Fibroblast of lung (primary cell): ENCODE data around the gene GSE1. TPM values are rescaled to one million over a fixed set of nuclear protein-coding genes. Genes with fewer than 3 reads are reported as not detected.
A peak's percentile ranks its signal among the peaks of the same experiment; 100 is the strongest.

ENCODE experiments used
- DNase-seq, 2 donors: peaks; one replicate each; pipeline versions ENCODE4 v3.0.0 to v3.0.0-alpha.2; 2010; ENCODE audit warnings: low read depth in 2 of 2
- H2AFZ ChIP-seq: 2 replicates; pipeline ENCODE4 v1.5.1; 2012; ENCODE audit warnings: low read length, control low read depth, inconsistent platforms
- H3K27ac ChIP-seq: 2 replicates; pipeline ENCODE4 v1.5.1; 2011; ENCODE audit warnings: low read length, control low read depth; ENCODE audit not compliant: insufficient read depth
- H3K27me3 ChIP-seq: 2 replicates; pipeline ENCODE4 v1.5.1; 2011; ENCODE audit warnings: mild to moderate bottlenecking, low read length; ENCODE audit not compliant: control insufficient read depth, insufficient read depth
- H3K36me3 ChIP-seq: 2 replicates; pipeline ENCODE4 v1.5.1; 2011; ENCODE audit warnings: low read length; ENCODE audit not compliant: control insufficient read depth, insufficient read depth
- H3K4me1 ChIP-seq: 2 replicates; pipeline ENCODE4 v1.5.1; 2011; ENCODE audit warnings: low read length; ENCODE audit not compliant: control insufficient read depth, insufficient read depth; ENCODE audit errors: extremely low read depth
- H3K4me2 ChIP-seq: 2 replicates; pipeline ENCODE4 v1.5.1; 2011; ENCODE audit warnings: low read length, control low read depth; ENCODE audit not compliant: insufficient read depth; ENCODE audit errors: extremely low read depth
- H3K4me3 ChIP-seq, 4 experiments: fragments of 200-600 bp in 1 of 4; sonication (generic) in 1 of 4; replicated peaks in 1 of 4; 2 replicates each; pipeline ENCODE4 v1.5.1; 2011 to 2016; ENCODE audit warnings: low read length in 4 of 4, low read depth in 3 of 4, mild to moderate bottlenecking in 3 of 4, control low read depth in 2 of 4, inconsistent platforms in 1 of 4, mixed read lengths in 1 of 4; ENCODE audit not compliant: insufficient read depth in 1 of 4; ENCODE audit errors: control extremely low read depth in 1 of 4
- H3K79me2 ChIP-seq: 2 replicates; pipeline ENCODE4 v1.5.1; 2012; ENCODE audit warnings: mild to moderate bottlenecking, low read length, inconsistent platforms; ENCODE audit not compliant: control insufficient read depth, insufficient read depth
- H3K9ac ChIP-seq: 2 replicates; pipeline ENCODE4 v1.5.1; 2011; ENCODE audit warnings: mild to moderate bottlenecking, low read length, control low read depth; ENCODE audit not compliant: insufficient read depth
- H3K9me3 ChIP-seq: 2 replicates; pipeline ENCODE4 v1.5.1; 2012; ENCODE audit warnings: low read depth, low read length; ENCODE audit not compliant: control insufficient read depth, insufficient read depth
- H4K20me1 ChIP-seq: 2 replicates; pipeline ENCODE4 v1.5.1; 2011; ENCODE audit warnings: low read length; ENCODE audit not compliant: control insufficient read depth, insufficient read depth; ENCODE audit errors: extremely low read depth
- EZH2 ChIP-seq: IDR thresholded peaks from 2 replicates; pipeline ENCODE4 v1.5.1; 2012; ENCODE audit warnings: low read length, control low read depth, mild to moderate bottlenecking; ENCODE audit errors: missing control alignments
- polyA plus RNA-seq, 2 donors: library from polyadenylated mRNA; depleted of rRNA in 1 of 2; stranded (reverse) in 1 of 2; unstranded in 1 of 2; fragments of >200 nt; gene quantifications; 2 replicates each; pipeline ENCODE4 v1.2.1, GENCODE V29; 2011 to 2012; ENCODE audit warnings: missing spikeins in 1 of 2
- total RNA-seq: library from RNA; depleted of rRNA; stranded (reverse); fragments of >200 nt; gene quantifications from 2 replicates; pipeline ENCODE4 v1.2.1, GENCODE V29; 2014
- TF ChIP-seq, protein P1 (sequence below), 2 donors: IDR thresholded peaks in 1 of 2; conservative IDR thresholded peaks in 1 of 2; 1 replicate in 1 of 2; 2 replicates in 1 of 2; pipeline ENCODE4 v1.5.1; 2011 to 2012; ENCODE audit warnings: low read length in 2 of 2, control low read depth in 1 of 2, inconsistent platforms in 1 of 2, low read depth in 1 of 2, mild to moderate bottlenecking in 1 of 2

The GSE1 gene
- total and polyA plus RNA-seq, 2 donors (not counting 1 experiment from before 2014, with no cell fraction given) = 11.0 to 35.7 TPM

GRCh38 chr16:85635545-85636140, 22.5 kb downstream of the GSE1 start:
- H3K36me3 ChIP-seq = peaks cover 2% of the 10 kb centered on the region
- peak overlapping the region; percentile 16 for H3K9ac ChIP-seq
- no peak overlapping the region for H3K27ac ChIP-seq
- H3K4me2 ChIP-seq = no peak overlapping the region
- DNase-seq = no peak
- H3K79me2 ChIP-seq = peaks cover under 1% of the 10 kb centered on the region
- no peak for TF ChIP-seq EZH2
- TF ChIP-seq, protein P1, sequence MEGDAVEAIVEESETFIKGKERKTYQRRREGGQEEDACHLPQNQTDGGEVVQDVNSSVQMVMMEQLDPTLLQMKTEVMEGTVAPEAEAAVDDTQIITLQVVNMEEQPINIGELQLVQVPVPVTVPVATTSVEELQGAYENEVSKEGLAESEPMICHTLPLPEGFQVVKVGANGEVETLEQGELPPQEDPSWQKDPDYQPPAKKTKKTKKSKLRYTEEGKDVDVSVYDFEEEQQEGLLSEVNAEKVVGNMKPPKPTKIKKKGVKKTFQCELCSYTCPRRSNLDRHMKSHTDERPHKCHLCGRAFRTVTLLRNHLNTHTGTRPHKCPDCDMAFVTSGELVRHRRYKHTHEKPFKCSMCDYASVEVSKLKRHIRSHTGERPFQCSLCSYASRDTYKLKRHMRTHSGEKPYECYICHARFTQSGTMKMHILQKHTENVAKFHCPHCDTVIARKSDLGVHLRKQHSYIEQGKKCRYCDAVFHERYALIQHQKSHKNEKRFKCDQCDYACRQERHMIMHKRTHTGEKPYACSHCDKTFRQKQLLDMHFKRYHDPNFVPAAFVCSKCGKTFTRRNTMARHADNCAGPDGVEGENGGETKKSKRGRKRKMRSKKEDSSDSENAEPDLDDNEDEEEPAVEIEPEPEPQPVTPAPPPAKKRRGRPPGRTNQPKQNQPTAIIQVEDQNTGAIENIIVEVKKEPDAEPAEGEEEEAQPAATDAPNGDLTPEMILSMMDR (conservative IDR thresholded peaks at IDR 0.05 in 1 of 2, IDR thresholded peaks at IDR 0.05 in 1 of 2; ENCODE audit: low read depth in 1 of 2, low read length in 2 of 2) = no peak
- no peak overlapping the region for H2AFZ ChIP-seq
- no peaks in the 10 kb centered on the region for H3K27me3 ChIP-seq
- no peaks in the 10 kb centered on the region for H3K4me1 ChIP-seq
- no peaks in the 10 kb centered on the region for H3K9me3 ChIP-seq
- H4K20me1 ChIP-seq = no peaks in the 10 kb centered on the region
- no peak overlapping the region for H3K4me3 ChIP-seq

DNA sequence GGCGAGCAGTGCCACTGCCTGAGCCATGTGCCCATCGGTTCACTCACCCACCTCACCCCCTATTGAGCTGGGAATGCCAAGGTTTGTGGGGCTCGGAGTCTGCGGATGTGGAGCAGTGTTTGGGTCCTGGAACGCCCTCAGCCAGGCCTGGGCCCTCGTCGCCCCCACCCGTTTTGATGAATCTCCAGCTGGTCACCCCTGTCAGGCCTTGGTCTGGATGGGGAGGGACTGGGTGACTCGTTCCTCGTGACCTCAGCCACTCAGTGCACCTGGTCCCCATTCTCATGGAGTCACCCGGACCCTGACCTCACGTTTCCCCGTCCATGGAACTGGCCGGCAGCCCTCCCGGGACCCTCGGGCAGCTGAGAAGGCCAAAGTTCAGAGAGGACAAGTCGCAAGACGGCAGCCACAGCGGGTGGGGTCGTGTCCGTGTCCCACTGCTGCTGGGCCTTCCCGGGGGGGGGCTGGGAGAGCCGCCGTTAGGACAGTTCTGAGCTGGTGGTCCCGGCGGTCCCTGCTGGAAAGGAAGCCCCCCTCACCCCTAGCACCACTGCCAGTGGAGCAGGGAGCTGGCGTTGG, 23.2 kb downstream of the GSE1 start:
- peaks cover 2% of the 10 kb centered on the region for H3K36me3 ChIP-seq
- H3K79me2 ChIP-seq = no peaks in the 10 kb centered on the region
- no peaks in the 10 kb centered on the region for H3K9me3 ChIP-seq
- H3K4me1 ChIP-seq = no peaks in the 10 kb centered on the region
- no peak for DNase-seq
- H3K4me3 ChIP-seq = no peak overlapping the region
- H2AFZ ChIP-seq = no peak overlapping the region
- H3K4me2 ChIP-seq = no peak overlapping the region
- no peaks in the 10 kb centered on the region for H3K27me3 ChIP-seq
- H4K20me1 ChIP-seq = no peaks in the 10 kb centered on the region
- TF ChIP-seq, protein P1 (conservative IDR thresholded peaks at IDR 0.05 in 1 of 2, IDR thresholded peaks at IDR 0.05 in 1 of 2; ENCODE audit: low read depth in 1 of 2, low read length in 2 of 2) = no peak
- TF ChIP-seq EZH2 = no peak
- H3K9ac ChIP-seq = no peak overlapping the region
- H3K27ac ChIP-seq = no peak overlapping the region

GRCh38 chr16:85637061-85637807, 24.1 kb downstream of the GSE1 start:
- no peak for DNase-seq
- H3K4me1 ChIP-seq = no peaks in the 10 kb centered on the region
- H2AFZ ChIP-seq = no peak overlapping the region
- H3K36me3 ChIP-seq = peaks cover 2% of the 10 kb centered on the region
- H3K4me2 ChIP-seq = no peak overlapping the region
- H3K27me3 ChIP-seq = no peaks in the 10 kb centered on the region
- no peak overlapping the region for H3K9ac ChIP-seq
- TF ChIP-seq, protein P1 (conservative IDR thresholded peaks at IDR 0.05 in 1 of 2, IDR thresholded peaks at IDR 0.05 in 1 of 2; ENCODE audit: low read depth in 1 of 2, low read length in 2 of 2) = no peak
- no peak for TF ChIP-seq EZH2
- H3K4me3 ChIP-seq = no peak overlapping the region
- no peak overlapping the region for H3K27ac ChIP-seq
- no peaks in the 10 kb centered on the region for H3K79me2 ChIP-seq
- H3K9me3 ChIP-seq = no peaks in the 10 kb centered on the region
- no peaks in the 10 kb centered on the region for H4K20me1 ChIP-seq
